Ascending aorta (tissue), 2 donors: ENCODE measurements around the gene STK17A. TPM values are rescaled to one million over a fixed set of nuclear protein-coding genes. Genes with fewer than 3 reads are reported as not detected.
"Not testable (repeated sequence)": the region's sequence is repeated elsewhere in the genome, so short reads cannot be mapped to it uniquely, and the experiment has no call there.

Experiments
- DNase-seq, 2 donors: peaks; one replicate each; pipeline ENCODE4 v3.0.0-alpha.2; 2019; ENCODE audit warnings: low spot score in 2 of 2
- H3K27ac ChIP-seq, 2 donors: fragments of 200-600 bp; sonication (generic); one replicate each; pipeline ENCODE4 v1.5.1; 2016 to 2017; ENCODE audit warnings: mild to moderate bottlenecking in 1 of 2
- H3K27me3 ChIP-seq: fragments of 200-600 bp; sonication (generic); one replicate; pipeline ENCODE4 v1.5.1; 2017
- H3K36me3 ChIP-seq, 2 donors: fragments of 200-600 bp; sonication (generic); one replicate each; pipeline ENCODE4 v1.5.1; 2016
- H3K4me1 ChIP-seq, 2 donors: fragments of 200-600 bp; sonication (generic); one replicate each; pipeline ENCODE4 v1.5.1; 2016 to 2017; ENCODE audit warnings: mild to moderate bottlenecking in 1 of 2
- H3K4me3 ChIP-seq, 2 donors: fragments of 200-600 bp; sonication (generic); one replicate each; pipeline ENCODE4 v1.5.1; 2016 to 2017; ENCODE audit warnings: mild to moderate bottlenecking in 1 of 2
- H3K9me3 ChIP-seq, 2 donors: fragments of 200-600 bp; sonication (generic); one replicate each; pipeline ENCODE4 v1.5.1; 2016
- CTCF ChIP-seq, 3 experiments: fragments of 200-600 bp in 2 of 3; fragments of 450-650 bp in 1 of 3; sonication (generic) in 2 of 3; IDR thresholded peaks; one replicate each; pipeline ENCODE4 v1.5.1; 2016 to 2019; ENCODE audit warnings: antibody characterized with exemption in 3 of 3, mild to moderate bottlenecking in 1 of 3, moderate library complexity in 1 of 3
- intact Hi-C: fragments of 100-400 bp; cut with DNase I; formaldehyde crosslinking; loops from one replicate; pipeline ENCODE4 v1.15.1; 2023
- total RNA-seq: library from RNA; depleted of rRNA; stranded (reverse); fragments of >200 nt; gene quantifications from one replicate; pipeline ENCODE4 v1.1.0, GENCODE V29; 2016

Gene STK17A
- total RNA-seq, 1 donor from 2014 or later = 9.6 TPM

- Histone ChIP-seq H3K4me3 (peak overlapping the region in 1 of 2 donors; percentile 10), H3K36me3 (peaks cover 0 to 17% of the 10 kb centered on the region in 2 donors), H3K4me1 (peaks cover 0 to 21% of the 10 kb centered on the region in 2 donors), H3K27ac (peak overlapping the region; percentile 4 to 55), H3K9me3 (no peaks in the 10 kb centered on the region), H3K27me3 (no peaks in the 10 kb centered on the region)
- no peak for DNase-seq
- intact Hi-C loops = no loop called here
- TF ChIP-seq CTCF (IDR thresholded peaks at IDR 0.05) = no peak
Observed at GRCh38 chr7:43625453-43625852, 42.5 kb downstream of the STK17A start.

- no peak for DNase-seq
- intact Hi-C loops = no loop called here
- no peak for TF ChIP-seq CTCF (IDR thresholded peaks at IDR 0.05)
- Histone ChIP-seq H3K4me3 (no peak overlapping the region), H3K4me1 (peaks cover 0 to 21% of the 10 kb centered on the region in 2 donors), H3K9me3 (no peaks in the 10 kb centered on the region), H3K27ac (peak overlapping the region; percentile 41 to 55), H3K36me3 (peaks cover 0 to 17% of the 10 kb centered on the region in 2 donors), H3K27me3 (no peaks in the 10 kb centered on the region)
Observed at GRCh38 chr7:43625980-43626379, 43.1 kb downstream of the STK17A start.

- intact Hi-C loops = no loop called here
- TF ChIP-seq CTCF (IDR thresholded peaks at IDR 0.05) = no peak
Observed at GRCh38 chr7:43626695-43627094, 43.8 kb downstream of the STK17A start.

GRCh38 chr7:43627798-43628197 lies 44.9 kb downstream of the STK17A start:
- DNase-seq, H3K27me3 ChIP-seq, H3K4me3 ChIP-seq, intact Hi-C loops, H3K9me3 ChIP-seq: not testable (repeated sequence)
- peak overlapping the region; percentile 20 to 55 for H3K27ac ChIP-seq
- H3K4me1 ChIP-seq = peaks cover 0 to 17% of the 10 kb centered on the region in 2 donors
- peaks cover 4 to 16% of the 10 kb centered on the region in 2 donors for H3K36me3 ChIP-seq

More at GRCh38 chr7:43626695-43627094, 43.8 kb downstream of the STK17A start:
- no peak for DNase-seq
- H3K27ac ChIP-seq = peak overlapping the region; percentile 41 to 55
- H3K4me1 ChIP-seq = peaks cover 0 to 21% of the 10 kb centered on the region in 2 donors
- H3K9me3 ChIP-seq = no peaks in the 10 kb centered on the region
- H3K4me3 ChIP-seq = no peak overlapping the region
- peaks cover 0 to 14% of the 10 kb centered on the region in 2 donors for H3K36me3 ChIP-seq
- no peaks in the 10 kb centered on the region for H3K27me3 ChIP-seq

GRCh38 chr7:43628431-43628830 lies 45.5 kb downstream of the STK17A start:
- no peak overlapping the region for H3K4me3 ChIP-seq
- H3K27ac ChIP-seq = peak overlapping the region in 1 of 2 donors; percentile 16
- no peaks in the 10 kb centered on the region for H3K27me3 ChIP-seq
- no peak for TF ChIP-seq CTCF (IDR thresholded peaks at IDR 0.05)
- H3K36me3 ChIP-seq = peaks cover 8 to 21% of the 10 kb centered on the region in 2 donors
- intact Hi-C loops = no loop called here
- no peak for DNase-seq
- no peaks in the 10 kb centered on the region for H3K9me3 ChIP-seq
- peaks cover 0 to 17% of the 10 kb centered on the region in 2 donors for H3K4me1 ChIP-seq

- no peak for DNase-seq
Observed at GRCh38 chr7:43629857-43630256, 46.9 kb downstream of the STK17A start.

More at GRCh38 chr7:43629857-43630256, 46.9 kb downstream of the STK17A start:
- Histone ChIP-seq H3K4me1 (peaks cover 0 to 9% of the 10 kb centered on the region in 2 donors), H3K36me3 (peaks cover 8 to 16% of the 10 kb centered on the region in 2 donors), H3K27ac (no peak overlapping the region), H3K4me3 (no peak overlapping the region), H3K9me3 (no peaks in the 10 kb centered on the region), H3K27me3 (no peaks in the 10 kb centered on the region)
- TF ChIP-seq CTCF (IDR thresholded peaks at IDR 0.05) = no peak
- intact Hi-C loops = no loop called here
